ENCODE data around the gene MT4.

- no peak for TF ChIP-seq EP300 (IDR thresholded peaks at IDR 0.05; ENCODE audit: borderline replicate concordance in 1 of 2, low read depth in 1 of 2, low read length in 1 of 2)
- no peak for TF ChIP-seq REST (IDR thresholded peaks at IDR 0.05; ENCODE audit: low read depth, low read length)
- TF ChIP-seq YY1 (IDR thresholded peaks at IDR 0.05; ENCODE audit: low read depth): no peak
- TF ChIP-seq CTCF (IDR thresholded peaks at IDR 0.05): no peak
- no peak for TF ChIP-seq FOXM1 (IDR thresholded peaks at IDR 0.05; ENCODE audit: low read depth)
- no peak for TF ChIP-seq POLR2AphosphoS5 (IDR thresholded peaks at IDR 0.05; ENCODE audit: low read depth, low read length)
- TF ChIP-seq EZH2phosphoT487 (IDR thresholded peaks at IDR 0.05; ENCODE audit: borderline replicate concordance, low read depth): no peak
- TF ChIP-seq MAX (IDR thresholded peaks at IDR 0.05; ENCODE audit: low read depth): no peak
- no peak for TF ChIP-seq USF2 (IDR thresholded peaks at IDR 0.05; ENCODE audit: borderline replicate concordance, low read depth, low read length)
- no peak for TF ChIP-seq NRF1 (IDR thresholded peaks at IDR 0.05; ENCODE audit: low read depth, low read length)
- TF ChIP-seq TAF1 (IDR thresholded peaks at IDR 0.05; ENCODE audit: borderline replicate concordance, low read depth, low read length): no peak
These were observed 6.7 kb downstream of the MT4 start for GRCh38 chr16:56571525-56571924.
